Stimulated activated CD8-positive, alpha-beta memory T cell treated with anti-CD3 and anti-CD28 coated beads, Interleukin-7, amount 100 ng/mL, for 24 hours (primary cell): ENCODE measurements around the gene NACA2.
"Not testable (repeated sequence)": the region's sequence is repeated elsewhere in the genome, so short reads cannot be mapped to it uniquely, and the experiment has no call there.

Experiments
- DNase-seq: peaks from one replicate; pipeline ENCODE4 v3.0.0-alpha.2; 2020; ENCODE audit warnings: low read depth

Gene NACA2

DNA sequence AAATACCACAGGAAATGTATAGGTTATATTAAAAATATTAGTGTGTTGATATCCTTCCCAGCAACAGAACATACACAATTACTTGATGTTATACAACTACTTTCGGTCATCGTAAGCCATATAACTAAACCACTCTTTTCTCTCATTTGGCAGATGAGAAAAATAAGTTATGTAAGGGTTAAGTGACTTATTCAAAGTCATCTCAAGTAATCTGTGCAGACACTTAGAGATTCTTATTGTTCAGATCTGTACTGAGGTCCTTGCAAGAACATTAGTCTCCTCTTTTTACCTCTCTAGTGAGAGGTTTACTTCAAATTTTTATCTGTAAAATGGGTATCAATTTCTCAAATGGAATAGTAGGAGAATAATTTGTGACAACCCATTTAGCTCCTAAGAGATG, 15.0 kb downstream of the NACA2 start:
- DNase-seq = no peak

GRCh38 chr17:61575352-61575975, 15.6 kb downstream of the NACA2 start:
- no peak for DNase-seq

- no peak for DNase-seq
Observed at GRCh38 chr17:61574542-61575351, 16.3 kb downstream of the NACA2 start.

DNA sequence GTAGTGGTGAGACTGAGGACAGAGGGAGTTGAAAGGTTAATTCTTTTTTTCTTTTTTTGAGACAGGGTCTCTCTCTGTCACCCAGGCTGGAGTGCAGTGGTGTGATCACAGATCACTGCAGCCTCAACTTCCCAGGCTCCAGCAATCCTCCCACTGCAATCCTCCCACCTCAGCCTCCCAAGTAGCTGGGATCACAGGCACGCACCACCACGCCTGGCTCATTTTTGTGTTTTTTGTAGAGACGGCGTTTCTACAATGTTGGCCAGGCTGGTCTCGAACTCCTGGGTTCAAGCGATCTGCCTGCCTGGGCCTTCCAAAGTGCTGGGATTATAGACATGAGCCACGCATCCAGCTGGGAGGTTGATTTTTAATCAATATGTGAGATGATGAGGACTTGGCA, 18.5 kb downstream of the NACA2 start:
- DNase-seq = not testable (repeated sequence)

DNA sequence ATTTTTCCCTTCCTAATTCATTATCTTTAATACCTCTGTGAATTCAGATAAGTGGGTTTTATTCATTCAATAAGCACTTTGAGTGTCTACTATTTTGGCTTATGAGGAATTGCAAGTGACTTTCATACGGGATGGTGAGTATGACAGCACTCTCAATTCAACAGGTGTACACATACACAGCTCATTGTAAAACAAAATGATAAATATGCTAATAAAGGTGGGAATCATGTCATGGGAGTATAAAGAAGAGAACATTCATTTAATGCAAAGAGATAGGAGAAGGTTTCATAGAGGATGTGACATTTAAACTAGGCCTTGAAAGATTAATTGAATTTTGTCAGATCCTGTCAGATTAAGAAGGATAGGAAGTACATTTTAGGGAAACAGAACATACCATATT, 19.4 kb downstream of the NACA2 start:
- DNase-seq = no peak

DNA sequence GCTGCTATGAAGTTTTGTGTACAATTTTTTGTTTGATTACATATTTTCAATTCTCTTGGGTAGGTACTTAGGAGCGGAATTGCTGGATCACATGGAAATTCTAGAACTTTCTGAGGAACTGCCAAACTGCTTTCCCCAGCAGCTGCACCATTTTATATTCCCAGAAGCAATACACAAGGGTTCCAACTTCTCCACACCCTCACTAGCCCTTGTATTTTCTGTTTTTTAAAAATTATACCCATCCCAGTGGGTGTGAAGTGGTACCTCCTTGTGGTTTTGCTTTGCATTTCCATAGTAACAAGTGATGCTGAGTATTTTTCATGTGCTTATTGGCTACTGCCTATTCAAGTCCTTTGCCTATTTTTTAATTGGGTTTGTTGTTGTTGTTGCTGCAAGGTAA, 20.9 kb downstream of the NACA2 start:
- DNase-seq = no peak

DNA sequence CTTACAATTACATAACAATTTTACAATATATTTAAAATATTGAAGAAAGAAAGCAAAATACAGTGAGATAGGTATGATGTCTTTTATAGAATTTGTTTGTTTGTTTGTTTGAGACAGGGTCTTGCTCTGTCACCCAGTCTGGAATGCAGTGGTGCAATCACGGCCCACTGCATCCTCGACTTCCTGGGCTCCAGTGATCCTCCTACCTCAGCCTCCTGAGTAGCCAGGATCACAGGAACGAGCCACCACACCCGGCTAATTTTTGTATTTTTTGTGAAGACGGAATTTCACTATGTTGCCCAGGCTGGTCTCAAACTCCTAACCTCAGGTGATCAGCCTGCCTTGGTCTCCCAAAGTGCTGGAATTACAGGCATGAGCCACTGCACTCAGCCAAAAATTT, 21.5 kb downstream of the NACA2 start:
- not testable (repeated sequence) for DNase-seq

DNA sequence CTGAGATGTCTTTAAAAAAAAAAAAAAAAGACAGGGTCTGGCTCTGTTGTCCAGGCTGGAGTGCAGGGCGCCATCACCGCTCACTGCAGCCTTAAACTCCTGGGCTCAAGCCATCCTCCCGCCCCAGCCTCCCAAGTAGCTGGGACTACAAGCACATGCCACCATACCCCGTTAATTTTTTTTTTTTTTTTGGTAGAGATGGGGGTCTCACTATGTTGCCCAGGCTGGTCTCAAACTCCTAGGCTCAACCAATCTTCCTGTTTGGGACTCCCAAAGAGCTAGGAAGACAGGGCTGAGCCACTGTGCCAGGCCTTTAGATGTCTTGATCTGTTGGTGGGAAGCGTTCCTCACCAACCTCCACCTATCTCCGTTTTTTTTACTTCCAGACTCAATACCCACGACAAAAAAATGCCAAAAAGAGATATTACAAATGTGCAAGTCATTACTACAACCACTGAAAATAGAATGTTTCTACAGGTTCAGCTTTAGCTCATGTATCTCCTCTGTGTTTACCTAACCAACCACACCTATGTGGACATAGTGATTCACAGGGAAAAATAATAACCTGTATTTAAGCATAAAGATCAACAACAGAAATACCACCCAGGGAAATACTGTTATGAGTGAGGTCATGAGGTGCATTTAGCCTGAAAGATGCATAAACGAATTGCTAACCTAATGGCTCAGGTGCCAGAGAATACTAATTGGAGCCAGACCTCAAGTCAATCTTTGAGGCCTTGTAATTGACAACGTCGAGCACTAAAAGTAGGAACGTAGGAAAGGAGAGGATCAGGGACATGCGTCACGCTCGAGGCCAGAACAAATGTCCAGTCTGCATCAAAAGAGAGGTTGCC, 22.6 kb downstream of the NACA2 start:
- DNase-seq = no peak

- DNase-seq = no peak
Observed at GRCh38 chr17:61567045-61567802, 23.8 kb downstream of the NACA2 start.

- not testable (repeated sequence) for DNase-seq
Observed at GRCh38 chr17:61566448-61566847, 24.6 kb downstream of the NACA2 start.

- DNase-seq = not testable (repeated sequence)
Observed at GRCh38 chr17:61565850-61566249, 25.2 kb downstream of the NACA2 start.

- DNase-seq = no peak
Observed at GRCh38 chr17:61565213-61565612, 25.8 kb downstream of the NACA2 start.

DNA sequence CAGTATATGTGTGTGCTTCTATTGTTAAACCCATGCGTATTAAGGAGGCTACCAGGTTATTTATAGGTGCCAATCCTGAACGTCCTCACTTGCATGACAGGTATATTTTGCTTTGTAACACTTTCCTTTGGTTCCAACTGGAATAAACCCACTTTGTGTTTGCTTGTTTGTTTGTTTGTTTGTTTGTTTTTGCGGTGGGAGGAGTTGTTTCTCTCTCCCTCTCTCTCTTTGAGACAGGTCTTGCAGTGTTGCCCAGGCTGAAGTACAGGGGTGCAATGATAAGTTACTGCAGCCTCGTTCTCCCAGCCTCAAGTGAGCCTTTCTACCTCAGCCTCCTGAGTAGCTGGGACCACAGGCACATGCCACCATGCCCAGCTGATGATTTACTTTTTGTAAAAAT, 28.7 kb downstream of the NACA2 start:
- DNase-seq = no peak

- DNase-seq = no peak
Observed at GRCh38 chr17:61561354-61561753, 29.7 kb downstream of the NACA2 start.

DNA sequence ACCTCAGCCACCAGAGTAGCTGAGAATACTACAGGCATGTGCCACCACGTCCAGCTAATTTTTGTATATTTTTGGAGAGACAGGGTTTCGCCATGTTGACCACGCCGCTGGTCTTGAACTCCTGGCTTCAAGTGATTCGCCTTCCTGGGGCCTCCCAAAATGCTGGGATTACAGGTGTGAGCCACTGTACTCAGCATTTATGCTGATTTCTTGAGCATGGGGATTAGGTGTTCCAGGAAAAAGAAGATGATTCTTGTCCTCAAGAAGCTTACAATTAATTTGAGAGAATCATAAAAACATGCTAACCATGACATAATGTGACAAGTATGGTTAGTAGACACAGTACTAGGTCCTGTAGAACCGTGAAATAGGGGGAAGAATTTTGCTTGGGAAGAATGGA, 30.9 kb downstream of the NACA2 start:
- DNase-seq = no peak

DNA sequence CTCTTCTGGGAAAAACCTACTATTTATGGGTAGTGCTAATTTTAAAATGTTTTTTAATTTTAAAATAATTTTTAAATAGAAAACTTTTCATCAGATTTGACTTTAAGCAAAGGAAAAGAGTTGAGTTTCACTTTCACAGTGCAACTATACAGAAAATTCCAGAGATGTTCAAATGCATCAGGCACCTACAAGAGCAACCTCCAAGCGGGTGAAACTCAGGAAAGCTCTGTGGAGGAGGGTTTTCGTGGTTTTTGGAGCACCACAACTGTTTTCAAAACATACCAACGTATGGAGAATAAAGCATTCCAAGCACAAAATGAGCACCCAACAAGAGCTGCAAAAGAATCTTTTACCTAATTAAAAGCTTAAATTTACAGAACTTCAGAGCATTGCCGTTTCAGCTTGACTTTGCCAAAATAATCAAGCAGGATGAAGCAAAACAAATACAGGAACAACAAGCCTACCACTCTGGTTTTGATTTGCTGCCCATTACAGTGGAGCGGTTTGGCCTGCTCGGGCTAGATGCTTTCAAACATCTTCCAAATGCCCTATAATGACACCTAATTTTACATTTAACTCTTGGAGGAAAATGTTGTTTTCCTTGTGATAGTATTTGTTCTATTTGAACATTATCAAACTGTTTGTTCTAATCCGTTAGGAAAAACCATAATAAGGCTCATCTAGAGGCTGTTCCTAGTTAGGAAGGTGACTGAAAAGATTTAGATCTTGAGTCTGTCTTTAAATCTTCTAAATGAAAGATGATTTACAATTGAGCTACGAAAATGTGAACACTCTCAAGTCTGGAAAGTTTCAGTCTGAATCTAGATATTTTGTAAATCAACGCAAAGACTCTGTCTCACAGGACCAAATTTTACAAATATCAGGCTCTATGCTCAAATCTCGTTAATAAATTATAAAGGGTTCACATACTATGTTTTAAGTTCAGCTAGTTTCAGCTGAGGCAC, 34.5 kb downstream of the NACA2 start:
- no peak for DNase-seq

- DNase-seq = no peak
Observed at GRCh38 chr17:61555127-61555566, 35.9 kb downstream of the NACA2 start.

DNA sequence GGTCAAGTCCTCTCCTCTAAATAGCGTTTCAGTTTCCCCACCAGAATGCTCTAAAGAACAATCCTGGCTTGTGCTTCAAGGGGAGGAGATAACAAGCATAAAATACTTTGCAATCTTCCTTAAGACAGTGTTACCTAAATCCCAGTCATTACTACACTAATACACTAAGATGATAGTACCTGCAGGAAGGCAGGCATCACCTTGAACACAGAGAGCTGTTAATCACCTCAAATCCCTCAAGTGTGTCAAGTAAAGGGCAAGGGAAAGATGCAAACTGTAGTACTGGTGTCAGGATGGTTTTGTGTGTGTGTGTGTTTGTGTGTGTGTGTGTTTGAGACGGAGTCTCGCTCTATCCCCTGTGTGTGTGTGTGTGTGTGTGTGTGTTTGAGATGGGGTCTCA, 36.8 kb downstream of the NACA2 start:
- DNase-seq = no peak

DNA sequence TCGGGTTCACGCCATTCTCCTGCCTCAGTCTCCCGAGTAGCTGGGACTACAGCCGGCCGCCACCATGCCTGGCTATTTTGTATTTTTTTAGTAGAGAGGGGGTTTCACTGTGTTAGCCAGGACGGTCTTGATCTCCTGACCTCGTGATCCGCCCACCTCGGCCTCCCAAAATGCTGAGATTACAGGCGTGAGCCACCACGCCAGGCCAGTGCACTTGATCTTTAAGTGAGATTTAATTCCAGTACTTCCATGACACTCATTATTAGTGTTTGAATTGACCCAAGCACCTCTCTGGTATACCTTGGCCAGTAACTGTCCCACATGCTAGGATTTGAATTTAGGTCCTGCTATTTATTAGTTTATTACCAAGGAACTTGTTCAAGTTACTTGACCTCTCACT, 38.5 kb downstream of the NACA2 start:
- not testable (repeated sequence) for DNase-seq

DNA sequence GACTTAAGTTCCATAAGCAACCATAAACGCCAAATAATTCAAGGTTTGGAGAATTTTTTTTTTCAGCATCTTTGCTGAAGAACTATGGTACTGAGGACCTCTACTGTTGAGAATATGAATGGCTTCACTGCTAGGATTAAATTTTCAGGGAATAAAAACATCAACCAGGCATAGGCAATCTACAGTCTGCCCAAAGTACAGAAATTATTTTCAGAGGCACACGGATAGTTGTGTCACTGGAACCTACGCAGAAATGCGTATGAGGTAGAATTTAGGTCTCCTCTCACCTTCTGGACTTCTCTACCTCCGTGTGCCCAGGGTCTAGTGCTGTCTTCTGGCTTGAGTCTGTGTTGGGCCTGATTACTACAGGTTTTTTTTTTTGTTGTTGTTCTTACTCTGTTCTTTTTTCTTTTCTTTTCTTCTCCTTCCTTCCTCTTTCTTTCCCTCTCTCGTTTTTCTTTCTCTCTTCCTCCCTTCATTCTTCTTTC, 39.7 kb downstream of the NACA2 start:
- DNase-seq = no peak

DNA sequence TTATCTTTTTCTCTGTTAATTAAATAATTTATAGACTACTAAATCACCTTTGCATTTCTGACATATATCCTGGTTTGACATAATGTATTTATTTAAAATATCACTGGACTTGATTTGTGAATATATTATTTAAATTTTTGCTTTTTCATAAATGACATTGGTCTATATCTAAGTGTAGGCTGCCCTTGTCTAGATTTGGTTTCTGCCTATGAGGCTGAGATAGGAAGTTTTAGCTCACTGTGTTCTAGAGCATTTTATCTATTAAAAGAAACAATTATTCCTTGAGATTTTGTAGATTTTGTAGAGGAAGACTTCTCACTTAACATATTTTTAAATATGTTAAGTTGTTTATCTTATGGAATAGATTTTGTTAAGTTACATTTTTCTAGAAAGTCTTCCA, 43.9 kb downstream of the NACA2 start:
- DNase-seq = no peak
